Activated T-cell treated with anti-CD3 and anti-CD28 coated beads for 1 hour (primary cell): ENCODE measurements around the gene COQ7.

Experiments
- DNase-seq: peaks from one replicate; pipeline ENCODE4 v3.0.0-alpha.2; 2020; ENCODE audit warnings: low read depth

COQ7 gene

DNA sequence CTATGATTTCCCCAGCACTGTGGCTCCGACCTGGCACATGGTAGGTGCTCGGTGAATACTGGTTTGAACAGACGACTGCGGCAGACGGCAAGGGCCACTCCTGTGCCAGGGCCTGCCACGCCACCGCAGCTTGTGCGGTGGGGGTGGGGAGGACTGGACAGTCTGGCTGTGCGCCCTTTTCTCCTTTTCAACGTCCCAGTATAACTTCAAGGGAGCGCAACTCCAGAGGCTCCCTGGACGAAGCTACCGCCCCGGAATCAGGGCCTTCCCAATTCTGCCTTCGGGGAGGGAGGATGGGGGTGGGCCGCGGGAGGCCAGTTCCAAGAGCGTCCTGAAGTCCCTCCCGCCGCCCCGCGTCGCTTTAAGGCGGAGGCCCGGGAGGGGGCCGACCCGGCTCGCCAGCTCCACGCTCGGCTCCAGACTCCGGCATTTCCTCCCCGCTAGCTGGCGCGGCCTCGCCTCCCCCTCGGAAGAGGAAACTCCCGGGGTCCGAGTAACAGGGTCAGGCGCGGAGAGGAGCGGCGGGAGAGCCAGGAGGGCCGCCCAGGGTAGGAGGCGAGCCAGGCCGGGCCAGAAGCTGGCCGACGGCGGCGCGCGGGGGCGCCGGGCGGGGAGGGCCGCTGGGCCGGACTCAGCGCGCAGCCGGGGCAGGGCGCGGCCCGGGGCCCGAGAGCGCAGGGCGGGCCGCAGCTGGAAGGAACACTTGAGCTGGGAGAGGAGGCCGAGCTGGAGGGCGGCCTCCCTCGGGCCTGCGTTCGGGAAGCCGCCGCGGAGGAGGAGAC is 46.4 kb downstream of the COQ7 start, which contains the start of gene ITPRIPL2:
Gene ITPRIPL2, plus strand, starts transcription at position 388 of the 782 bp plus-strand sequence. CDS start 498 bp downstream, outside the sequence.
- no peak for DNase-seq

DNA sequence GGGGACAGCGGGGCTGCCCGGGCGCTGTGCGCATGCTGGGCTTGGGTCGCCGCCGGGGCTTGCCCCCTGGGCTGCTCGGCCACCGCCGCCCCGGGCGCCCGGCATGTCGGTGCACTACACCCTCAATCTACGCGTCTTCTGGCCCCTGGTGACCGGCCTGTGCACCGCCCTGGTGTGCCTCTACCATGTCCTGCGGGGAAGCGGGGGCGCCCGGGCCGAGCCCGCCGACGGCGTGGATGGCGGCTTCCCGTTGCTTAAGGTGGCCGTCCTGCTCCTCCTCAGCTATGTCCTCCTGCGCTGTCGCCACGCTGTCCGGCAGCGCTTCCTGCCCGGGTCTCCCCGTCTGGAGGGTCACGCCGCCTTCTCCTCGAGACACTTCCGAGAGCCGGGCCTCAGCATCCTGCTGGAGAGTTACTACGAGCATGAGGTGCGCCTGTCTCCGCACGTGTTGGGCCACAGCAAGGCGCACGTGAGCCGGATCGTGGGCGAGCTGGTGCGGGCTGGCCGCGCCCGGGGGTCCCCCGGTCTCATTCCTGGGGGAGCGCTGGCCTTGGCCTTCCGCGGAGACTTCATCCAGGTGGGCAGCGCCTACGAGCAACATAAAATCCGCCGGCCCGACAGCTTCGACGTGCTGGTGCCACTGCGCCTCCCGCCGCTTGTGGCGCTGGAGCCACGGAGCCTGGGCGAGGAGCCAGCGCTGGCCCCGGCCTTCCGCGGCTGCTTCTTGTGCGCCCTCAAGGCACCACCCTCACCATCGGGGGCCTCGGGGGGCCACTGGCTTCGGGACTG is 47.1 kb downstream of the COQ7 start:
- no peak for DNase-seq

DNA sequence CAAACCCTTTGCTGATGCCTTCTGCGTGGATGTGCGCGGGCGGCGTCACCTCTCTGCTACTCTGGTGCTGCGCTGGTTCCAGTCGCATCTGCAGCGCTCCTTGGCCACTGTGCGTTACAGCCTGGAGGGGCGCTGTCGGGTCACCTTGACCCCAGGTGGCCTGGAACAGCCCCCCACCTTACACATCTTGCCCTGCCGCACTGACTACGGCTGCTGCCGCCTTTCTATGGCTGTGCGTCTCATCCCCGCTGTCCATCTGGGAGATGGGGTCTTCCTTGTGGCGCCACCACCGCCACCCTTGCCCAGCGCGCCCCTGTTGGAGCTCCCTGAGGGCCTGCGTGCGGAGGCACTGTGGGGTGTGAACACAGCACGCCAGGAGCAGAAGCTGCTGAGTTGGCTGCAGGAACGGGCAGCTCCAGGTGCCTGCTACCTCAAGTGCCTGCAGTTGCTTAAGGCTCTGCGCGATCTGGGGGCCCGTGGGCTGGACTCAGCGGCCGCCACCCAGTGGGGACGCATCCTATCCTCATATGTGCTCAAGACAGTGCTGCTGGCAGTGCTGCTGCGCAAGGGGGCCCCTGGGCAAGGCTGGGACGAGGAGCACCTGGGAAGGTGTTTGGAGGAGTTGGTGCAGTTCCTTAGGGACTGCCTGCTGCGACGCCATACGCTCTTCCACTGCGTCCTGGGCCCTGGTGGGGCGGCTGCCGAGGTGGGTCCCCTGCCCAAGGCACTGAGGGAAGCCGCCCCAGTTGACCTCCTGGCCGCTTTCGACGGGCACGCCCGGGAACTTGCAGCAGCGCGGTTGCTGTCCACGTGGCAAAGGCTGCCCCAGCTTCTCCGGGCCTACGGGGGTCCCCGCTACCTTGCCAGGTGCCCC is 48.0 kb downstream of the COQ7 start:
- DNase-seq = no peak

DNA sequence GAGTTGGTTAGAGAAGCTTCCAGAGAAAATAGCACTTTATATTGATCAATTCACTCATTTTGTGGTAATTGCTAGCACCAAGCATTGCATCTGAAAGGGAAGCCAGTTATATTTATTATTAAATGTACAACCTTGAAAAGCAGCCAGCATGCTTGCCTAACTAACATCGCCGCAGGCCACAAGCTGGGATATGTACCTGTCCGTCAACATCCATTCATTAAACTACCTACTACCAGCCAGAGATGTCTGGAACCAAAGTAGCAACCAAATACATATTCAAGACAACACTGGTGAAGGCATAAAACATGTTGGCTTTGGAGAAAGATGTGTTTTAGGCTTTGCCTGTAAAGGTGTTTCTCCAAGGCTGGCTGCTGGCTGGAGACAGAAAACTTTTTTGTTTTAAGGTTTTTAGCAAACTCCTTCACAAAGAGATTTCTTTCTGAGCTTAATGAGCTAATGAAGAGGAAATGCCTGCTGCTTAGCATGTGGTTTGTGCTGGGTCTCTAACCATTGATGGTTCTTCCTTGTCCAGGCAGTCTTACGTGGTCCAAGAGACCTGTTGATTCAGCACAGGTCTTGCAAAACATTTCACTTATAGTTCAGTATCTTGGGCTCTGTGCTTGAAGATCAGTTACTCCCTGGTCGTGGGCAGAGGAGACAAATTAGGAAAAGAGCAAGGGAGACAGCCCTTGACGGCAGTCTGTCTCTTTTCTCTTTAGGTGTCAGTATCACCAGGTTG is 49.5 kb downstream of the COQ7 start:
- no peak for DNase-seq

DNA sequence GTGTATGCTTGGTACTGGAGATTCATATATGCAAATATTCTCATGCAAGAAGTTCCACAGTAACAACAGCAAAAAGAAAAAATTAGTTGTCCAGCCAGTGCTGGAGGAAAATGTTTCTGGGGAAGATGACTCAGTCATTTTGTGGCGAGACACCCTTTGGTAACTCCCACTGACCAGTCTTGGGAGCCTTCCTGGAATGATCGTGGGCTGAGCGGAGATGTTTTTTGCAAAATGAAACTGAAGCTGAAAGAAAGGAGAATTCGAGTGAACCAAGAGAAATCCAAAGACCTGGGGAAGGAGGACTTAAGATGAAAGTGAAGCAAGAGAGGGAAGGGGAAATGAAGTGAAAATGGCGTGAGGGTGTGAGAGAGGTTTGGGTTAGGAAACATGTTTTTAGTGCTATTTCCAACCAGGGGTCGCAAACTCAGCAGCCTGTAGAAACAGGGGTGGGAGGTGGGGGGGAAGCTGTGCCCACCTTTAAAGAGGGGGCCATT is 51.6 kb downstream of the COQ7 start:
- DNase-seq = no peak

DNA sequence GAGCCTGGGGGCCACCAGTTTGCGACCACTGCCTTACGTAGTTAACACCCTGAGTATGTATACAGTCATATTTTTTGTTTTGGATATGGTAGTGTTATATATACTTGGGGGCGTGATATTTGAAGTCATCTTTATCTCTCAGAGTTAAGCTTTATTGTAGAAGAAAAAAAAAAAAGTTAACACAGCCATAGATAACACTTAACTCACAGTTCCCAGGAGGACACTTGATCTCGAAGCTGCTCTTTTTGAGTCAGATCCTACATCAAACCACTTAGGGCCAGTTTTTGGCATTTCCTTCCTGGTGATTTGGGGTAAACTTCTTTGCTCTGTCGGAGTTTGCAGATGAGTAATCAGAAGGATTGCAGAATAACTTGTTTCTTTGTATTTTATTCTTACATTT is 52.1 kb downstream of the COQ7 start:
- DNase-seq = no peak

DNA sequence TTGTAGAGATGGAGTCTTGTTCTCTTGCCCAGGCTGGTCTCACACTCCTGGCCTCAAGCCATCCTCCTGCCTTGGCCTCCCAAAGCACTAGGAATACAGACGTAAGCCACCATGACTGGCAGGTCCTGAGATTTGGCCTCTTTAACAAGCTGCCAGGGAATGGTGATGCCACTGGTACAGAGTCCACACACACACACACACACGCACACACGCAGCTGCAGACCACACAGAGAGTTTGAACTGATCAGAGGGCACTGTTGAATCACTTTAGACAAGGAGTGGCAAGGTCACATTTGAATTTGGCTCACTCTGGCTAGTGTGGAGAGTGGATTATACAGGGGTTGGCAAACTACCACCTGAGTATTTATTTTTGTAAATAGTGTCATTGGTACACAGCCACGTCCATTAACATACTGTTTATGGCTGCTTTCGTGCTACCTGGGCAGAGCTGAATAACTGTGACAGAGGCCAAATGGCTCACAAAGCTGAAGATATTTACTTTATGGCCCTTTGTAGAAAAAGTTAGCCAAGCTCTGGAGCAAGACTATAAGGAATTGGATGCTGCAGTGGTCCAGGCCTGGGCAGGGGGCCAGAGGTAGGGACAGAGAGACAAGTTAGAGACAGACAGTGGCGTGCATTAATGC is 56.2 kb downstream of the COQ7 start:
- DNase-seq = no peak

DNA sequence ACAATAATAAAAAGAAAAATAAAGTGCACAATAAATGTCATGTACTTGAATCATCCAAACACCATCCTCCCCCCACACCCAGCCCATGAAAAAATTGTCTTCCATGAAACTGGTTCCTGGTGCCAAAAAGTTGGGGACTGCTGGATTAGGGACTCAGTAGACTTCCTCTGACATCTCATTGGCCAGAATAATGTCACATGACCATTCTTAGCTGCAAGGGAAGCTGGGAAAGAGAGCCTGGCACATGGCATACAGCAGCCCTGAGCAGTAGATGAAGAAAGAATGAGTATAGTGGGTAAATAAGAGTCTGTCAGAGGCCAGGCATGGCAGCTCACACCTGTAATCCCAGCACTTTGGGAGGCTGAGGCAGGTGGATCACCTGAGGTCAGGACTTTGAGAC is 58.9 kb downstream of the COQ7 start:
- no peak for DNase-seq

DNA sequence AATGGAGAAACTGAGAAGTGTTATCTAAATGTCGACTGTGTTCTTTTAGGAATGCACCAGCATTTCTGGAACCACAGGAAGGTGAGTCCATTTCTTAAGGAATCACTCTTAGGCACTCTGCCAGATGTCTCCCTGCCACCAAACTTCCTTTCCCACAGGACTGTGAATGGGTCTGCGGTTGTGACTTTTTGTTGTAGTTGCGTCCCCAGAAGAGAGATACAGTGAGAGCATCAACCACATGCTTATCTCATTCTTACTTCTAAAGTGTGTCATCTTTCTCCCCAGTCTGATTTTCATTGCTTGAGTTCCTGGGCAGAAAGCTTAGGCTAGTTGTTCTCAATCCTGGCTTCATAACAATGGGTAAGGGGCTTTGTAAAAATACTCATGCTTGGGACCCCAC is 59.8 kb downstream of the COQ7 start:
- no peak for DNase-seq

DNA sequence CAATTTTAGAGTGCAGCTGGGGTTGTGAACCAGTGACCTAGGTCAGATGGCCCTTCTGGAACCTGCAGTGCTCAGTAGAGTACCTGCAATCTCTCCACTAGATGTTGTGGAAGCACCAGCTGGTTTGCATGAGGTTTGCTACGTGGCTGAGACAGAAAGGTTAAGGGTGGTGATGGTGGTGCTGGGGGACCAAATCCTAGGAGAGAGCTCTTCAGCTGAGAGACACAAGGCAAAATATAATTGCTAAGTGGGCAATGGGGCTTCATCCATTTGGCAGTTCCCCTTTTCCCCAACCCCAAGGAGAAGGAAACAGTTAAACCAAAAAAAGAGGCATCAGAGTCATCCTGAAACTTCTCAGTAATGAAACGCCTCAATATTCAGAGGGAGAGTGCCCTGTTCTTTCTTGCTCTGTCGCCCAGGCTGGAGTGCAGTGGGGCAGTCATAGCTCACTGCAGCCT is 60.3 kb downstream of the COQ7 start:
- no peak for DNase-seq

DNA sequence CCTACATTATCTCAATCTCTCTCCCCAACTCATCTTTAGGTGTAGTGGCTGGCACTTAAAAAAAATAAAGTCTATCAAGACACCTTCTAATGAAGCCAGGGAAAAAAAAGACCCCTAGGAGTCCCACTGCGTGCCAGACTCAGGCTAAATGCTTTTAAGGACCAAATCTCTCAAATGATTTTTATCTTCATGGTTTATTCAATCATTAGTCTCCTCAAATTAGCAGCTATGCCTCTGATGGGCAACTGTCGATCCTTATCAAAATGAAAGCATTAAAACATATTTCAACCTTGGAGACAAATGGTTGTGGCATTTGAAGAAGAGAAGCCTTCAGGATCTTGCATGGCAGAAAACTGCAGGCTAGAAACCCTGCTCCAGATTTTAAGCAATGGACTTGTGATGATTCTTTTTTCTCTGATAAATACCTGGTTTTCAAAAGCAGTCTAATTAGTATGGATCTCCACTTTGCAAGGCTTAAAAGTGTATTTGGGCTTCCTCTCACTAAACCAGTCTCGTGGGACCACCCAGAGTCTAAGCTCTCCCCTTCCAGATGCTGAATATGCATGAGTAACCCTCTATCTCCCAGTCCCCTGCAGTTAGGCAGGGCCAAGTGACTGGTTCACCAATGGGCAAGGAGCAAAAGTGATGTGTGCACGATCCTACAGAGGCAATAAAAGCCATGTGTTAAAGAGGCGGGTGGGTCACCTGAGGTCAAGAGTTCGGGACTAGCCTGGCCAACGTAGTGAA is 61.2 kb downstream of the COQ7 start:
- no peak for DNase-seq
